CD4-positive, CD25-positive, alpha-beta regulatory T cell (primary cell): ENCODE measurements around the gene ZDHHC17. TPM values are rescaled to one million over a fixed set of nuclear protein-coding genes. Genes with fewer than 3 reads are reported as not detected.

Experiments used
- ATAC-seq, 2 donors: fragments of 150-1000 bp; cut with Tn5 transposase; one replicate each; pipeline ENCODE4 v1.10.0; 2021; ENCODE audit warnings: low read depth in 2 of 2, moderate number of reproducible peaks in 2 of 2, moderate library complexity in 1 of 2
- DNase-seq, 3 donors: peaks; one replicate each; pipeline versions ENCODE4 v3.0.0 to v3.0.0-alpha.2; 2012 to 2022; ENCODE audit warnings: mixed read lengths in 1 of 3
- H3K27ac ChIP-seq: one replicate; pipeline ENCODE4 v1.7.0; 2013; ENCODE audit warnings: mild to moderate bottlenecking, low read length; ENCODE audit not compliant: insufficient read depth, poor library complexity, severe bottlenecking
- H3K27me3 ChIP-seq: one replicate; pipeline ENCODE4 v1.7.0; 2013; ENCODE audit warnings: low read length; ENCODE audit not compliant: control insufficient read depth, insufficient read depth
- H3K36me3 ChIP-seq: one replicate; pipeline ENCODE4 v1.7.0; 2013; ENCODE audit warnings: mild to moderate bottlenecking, low read length, moderate library complexity; ENCODE audit not compliant: control insufficient read depth, insufficient read depth
- H3K4me1 ChIP-seq: 2 replicates; pipeline ENCODE4 v1.7.0; 2013; ENCODE audit warnings: mild to moderate bottlenecking, low read length; ENCODE audit not compliant: insufficient read depth, control insufficient read depth, poor library complexity, severe bottlenecking
- H3K4me3 ChIP-seq: one replicate; pipeline ENCODE4 v1.7.0; 2013; ENCODE audit warnings: low read depth, mild to moderate bottlenecking, low read length, moderate library complexity
- H3K9me3 ChIP-seq, 2 experiments: 1 replicate in 1 of 2; 2 replicates in 1 of 2; pipeline ENCODE4 v1.7.0; 2013; ENCODE audit warnings: low read length in 2 of 2, mild to moderate bottlenecking in 1 of 2, moderate library complexity in 1 of 2; ENCODE audit not compliant: control insufficient read depth in 2 of 2
- H3K27ac Mint-ChIP-seq, 3 donors: one replicate each; pipeline ENCODE4 v1.8.0; 2020 to 2022; ENCODE audit warnings: mild to moderate bottlenecking in 3 of 3, mixed read lengths in 3 of 3, moderate library complexity in 2 of 3
- H3K27me3 Mint-ChIP-seq: one replicate; pipeline ENCODE4 v1.8.0; 2022; ENCODE audit warnings: mild to moderate bottlenecking, mixed read lengths
- H3K36me3 Mint-ChIP-seq: one replicate; pipeline ENCODE4 v1.8.0; 2020; ENCODE audit warnings: mixed read lengths
- H3K4me1 Mint-ChIP-seq, 4 donors: one replicate each; pipeline ENCODE4 v1.8.0; 2020 to 2022; ENCODE audit warnings: mixed read lengths in 4 of 4, mild to moderate bottlenecking in 1 of 4
- H3K4me3 Mint-ChIP-seq, 4 donors: one replicate each; pipeline ENCODE4 v1.8.0; 2020 to 2022; ENCODE audit warnings: mild to moderate bottlenecking in 4 of 4, mixed read lengths in 4 of 4, moderate library complexity in 3 of 4
- H3K9me3 Mint-ChIP-seq, 7 donors: one replicate each; pipeline ENCODE4 v1.8.0; 2020 to 2022; ENCODE audit warnings: mixed read lengths in 7 of 7, mild to moderate bottlenecking in 3 of 7, moderate library complexity in 2 of 7
- polyA plus RNA-seq, 4 donors: library from polyadenylated mRNA; unstranded; fragments of 300-500 nt; fragmentation: Illumina TruSeq; gene quantifications; one replicate each; pipeline ENCODE4 v1.2.3, GENCODE V29; 2021
- total RNA-seq: library from RNA; stranded (reverse); gene quantifications from one replicate; pipeline ENCODE4 v1.2.3, GENCODE V29; 2022

The ZDHHC17 gene
- total and polyA plus RNA-seq, 5 donors from 2014 or later: 9.4 to 51.2 (median 14.2) TPM

- H3K4me1 ChIP-seq: no peaks in the 10 kb centered on the region
- no peak overlapping the region for H3K4me3 Mint-ChIP-seq
- peaks cover 0 to 5% (median 0%) of the 10 kb centered on the region in 4 donors for H3K4me1 Mint-ChIP-seq
- H3K4me3 ChIP-seq: no peak overlapping the region
- no peak for ATAC-seq
- no peaks in the 10 kb centered on the region for H3K36me3 Mint-ChIP-seq
- H3K27ac ChIP-seq: no peak overlapping the region
- no peak overlapping the region for H3K27ac Mint-ChIP-seq
- peaks cover 17% of the 10 kb centered on the region for H3K27me3 Mint-ChIP-seq
- H3K9me3 Mint-ChIP-seq: peaks cover 0 to 3% (median 0%) of the 10 kb centered on the region in 7 donors
- no peaks in the 10 kb centered on the region for H3K9me3 ChIP-seq
- peaks cover 3% of the 10 kb centered on the region for H3K27me3 ChIP-seq
- DNase-seq: no peak
- H3K36me3 ChIP-seq: no peaks in the 10 kb centered on the region
These were observed 99.2 kb downstream of the ZDHHC17 start for GRCh38 chr12:76863005-76863670.

GRCh38 chr12:76863837-76864236 is 99.9 kb downstream of the ZDHHC17 start:
- peaks cover 17% of the 10 kb centered on the region for H3K27me3 Mint-ChIP-seq
- ATAC-seq (no peak), DNase-seq (no peak)
- peaks cover 0 to 5% (median 0%) of the 10 kb centered on the region in 4 donors for H3K4me1 Mint-ChIP-seq
- no peak overlapping the region for H3K27ac Mint-ChIP-seq
- H3K4me3 Mint-ChIP-seq: no peak overlapping the region
- H3K9me3 ChIP-seq: no peaks in the 10 kb centered on the region
- peaks cover 0 to 7% (median 0%) of the 10 kb centered on the region in 7 donors for H3K9me3 Mint-ChIP-seq
- no peaks in the 10 kb centered on the region for H3K4me1 ChIP-seq
- no peak overlapping the region for H3K4me3 ChIP-seq
- H3K27me3 ChIP-seq: peaks cover 3% of the 10 kb centered on the region
- H3K36me3 ChIP-seq: no peaks in the 10 kb centered on the region
- no peaks in the 10 kb centered on the region for H3K36me3 Mint-ChIP-seq
- no peak overlapping the region for H3K27ac ChIP-seq

- Mint-ChIP-seq H3K9me3 (peaks cover 0 to 7% (median 0%) of the 10 kb centered on the region in 7 donors), H3K4me1 (peaks cover 0 to 2% (median 0%) of the 10 kb centered on the region in 4 donors), H3K36me3 (no peaks in the 10 kb centered on the region), H3K4me3 (no peak overlapping the region), H3K27ac (no peak overlapping the region), H3K27me3 (peaks cover 17% of the 10 kb centered on the region)
- Histone ChIP-seq H3K4me1 (no peaks in the 10 kb centered on the region), H3K27ac (no peak overlapping the region), H3K27me3 (peaks cover 3% of the 10 kb centered on the region), H3K4me3 (no peak overlapping the region), H3K36me3 (no peaks in the 10 kb centered on the region), H3K9me3 (no peaks in the 10 kb centered on the region)
- DNase-seq (no peak), ATAC-seq (no peak)
These were observed 101.0 kb downstream of the ZDHHC17 start for GRCh38 chr12:76864791-76865400.

- Histone ChIP-seq H3K36me3 (no peaks in the 10 kb centered on the region), H3K4me1 (no peaks in the 10 kb centered on the region), H3K4me3 (no peak overlapping the region), H3K27ac (no peak overlapping the region), H3K27me3 (peaks cover 3% of the 10 kb centered on the region), H3K9me3 (no peaks in the 10 kb centered on the region)
- Mint-ChIP-seq H3K9me3 (peaks cover 0 to 7% (median 0%) of the 10 kb centered on the region in 7 donors), H3K4me3 (no peak overlapping the region), H3K27me3 (peaks cover 17% of the 10 kb centered on the region), H3K4me1 (peaks cover 0 to 2% (median 0%) of the 10 kb centered on the region in 4 donors), H3K27ac (no peak overlapping the region), H3K36me3 (no peaks in the 10 kb centered on the region)
- no peak for DNase-seq
- no peak for ATAC-seq
These were observed 102.2 kb downstream of the ZDHHC17 start for GRCh38 chr12:76866151-76866567.

GRCh38 chr12:76866726-76867125 is 102.8 kb downstream of the ZDHHC17 start:
- Mint-ChIP-seq H3K27me3 (peaks cover 17% of the 10 kb centered on the region), H3K9me3 (peaks cover 0 to 5% (median 0%) of the 10 kb centered on the region in 7 donors), H3K4me1 (peaks cover 0 to 2% (median 0%) of the 10 kb centered on the region in 4 donors), H3K27ac (no peak overlapping the region), H3K36me3 (no peaks in the 10 kb centered on the region), H3K4me3 (no peak overlapping the region)
- H3K4me1 ChIP-seq: no peaks in the 10 kb centered on the region
- no peak overlapping the region for H3K4me3 ChIP-seq
- ATAC-seq (no peak), DNase-seq (no peak)
- no peaks in the 10 kb centered on the region for H3K36me3 ChIP-seq
- H3K27ac ChIP-seq: no peak overlapping the region
- no peaks in the 10 kb centered on the region for H3K9me3 ChIP-seq
- H3K27me3 ChIP-seq: peaks cover 3% of the 10 kb centered on the region

- DNase-seq (no peak), ATAC-seq (no peak)
- H3K4me3 Mint-ChIP-seq: no peak overlapping the region
- no peak overlapping the region for H3K27ac Mint-ChIP-seq
- H3K27me3 Mint-ChIP-seq: peaks cover 18% of the 10 kb centered on the region
- H3K36me3 ChIP-seq: no peaks in the 10 kb centered on the region
- H3K36me3 Mint-ChIP-seq: no peaks in the 10 kb centered on the region
- H3K9me3 Mint-ChIP-seq: peaks cover 0 to 5% (median 0%) of the 10 kb centered on the region in 7 donors
- H3K27me3 ChIP-seq: peaks cover 5% of the 10 kb centered on the region
- no peak overlapping the region for H3K4me3 ChIP-seq
- H3K9me3 ChIP-seq: no peaks in the 10 kb centered on the region
- H3K4me1 ChIP-seq: no peaks in the 10 kb centered on the region
- no peaks in the 10 kb centered on the region for H3K4me1 Mint-ChIP-seq
- H3K27ac ChIP-seq: no peak overlapping the region
These were observed 107.2 kb downstream of the ZDHHC17 start for GRCh38 chr12:76871082-76871481.

GRCh38 chr12:76871742-76872141 is 107.8 kb downstream of the ZDHHC17 start:
- DNase-seq: no peak
- Histone ChIP-seq H3K27ac (no peak overlapping the region), H3K4me3 (no peak overlapping the region), H3K27me3 (peaks cover 8% of the 10 kb centered on the region), H3K9me3 (no peaks in the 10 kb centered on the region), H3K4me1 (no peaks in the 10 kb centered on the region), H3K36me3 (no peaks in the 10 kb centered on the region)
- Mint-ChIP-seq H3K36me3 (no peaks in the 10 kb centered on the region), H3K4me3 (no peak overlapping the region), H3K27me3 (peaks cover 17% of the 10 kb centered on the region), H3K9me3 (peaks cover 0 to 5% (median 0%) of the 10 kb centered on the region in 7 donors), H3K4me1 (no peaks in the 10 kb centered on the region), H3K27ac (no peak overlapping the region)
- no peak for ATAC-seq

- ATAC-seq: no peak
- Mint-ChIP-seq H3K27me3 (peaks cover 24% of the 10 kb centered on the region), H3K9me3 (peaks cover 0 to 5% (median 0%) of the 10 kb centered on the region in 7 donors), H3K36me3 (no peaks in the 10 kb centered on the region), H3K4me3 (no peak overlapping the region), H3K27ac (no peak overlapping the region), H3K4me1 (peaks cover 0 to 1% (median 0%) of the 10 kb centered on the region in 4 donors)
- H3K27me3 ChIP-seq: peaks cover 15% of the 10 kb centered on the region
- H3K9me3 ChIP-seq: no peaks in the 10 kb centered on the region
- H3K4me1 ChIP-seq: no peaks in the 10 kb centered on the region
- no peaks in the 10 kb centered on the region for H3K36me3 ChIP-seq
- DNase-seq: no peak
- H3K27ac ChIP-seq: no peak overlapping the region
- H3K4me3 ChIP-seq: no peak overlapping the region
These were observed 108.5 kb downstream of the ZDHHC17 start for GRCh38 chr12:76872415-76872814.
